Middle frontal gyrus (tissue), 1 donor: Measurements from ENCODE around the gene GSTCD.
"Not testable (repeated sequence)": the region's sequence is repeated elsewhere in the genome, so short reads cannot be mapped to it uniquely, and the experiment has no call there.

Experiments used
- DNase-seq: peaks from one replicate; pipeline ENCODE4 v3.0.0-alpha.2; 2015; ENCODE audit warnings: low spot score; ENCODE audit errors: extremely low spot score

Gene GSTCD

GRCh38 chr4:105715692-105716278 is 7.2 kb downstream of the GSTCD start:
- peak; percentile 29 for DNase-seq

DNA sequence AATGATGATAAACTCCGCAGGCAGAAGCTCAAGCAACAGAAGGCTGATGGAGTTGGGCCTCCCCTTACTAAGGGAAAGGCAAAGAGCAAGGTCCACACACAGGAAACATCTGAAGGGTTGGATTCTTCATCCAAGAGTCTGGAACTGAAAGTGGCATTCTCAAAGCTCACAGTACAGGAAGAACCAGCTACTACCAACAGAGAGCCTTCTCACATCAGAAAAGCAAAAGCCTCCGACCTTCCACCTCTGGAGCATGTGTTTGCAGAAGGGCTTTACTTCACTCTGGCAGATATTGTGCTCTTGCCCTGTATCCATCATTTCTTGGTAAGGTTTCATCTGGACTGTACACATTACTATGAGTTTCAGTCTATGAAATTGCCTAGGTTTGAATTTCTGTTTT is 10.6 kb downstream of the GSTCD start:
- DNase-seq, result no peak

- DNase-seq, result no peak
These were observed 17.0 kb downstream of the GSTCD start for GRCh38 chr4:105725623-105726022.

GRCh38 chr4:105729895-105730294 is 21.3 kb downstream of the GSTCD start:
- DNase-seq, result not testable (repeated sequence)

GRCh38 chr4:105735217-105735616 is 26.6 kb downstream of the GSTCD start:
- DNase-seq, result not testable (repeated sequence)

- DNase-seq, result no peak
These were observed 33.0 kb downstream of the GSTCD start for GRCh38 chr4:105741548-105741947.

DNA sequence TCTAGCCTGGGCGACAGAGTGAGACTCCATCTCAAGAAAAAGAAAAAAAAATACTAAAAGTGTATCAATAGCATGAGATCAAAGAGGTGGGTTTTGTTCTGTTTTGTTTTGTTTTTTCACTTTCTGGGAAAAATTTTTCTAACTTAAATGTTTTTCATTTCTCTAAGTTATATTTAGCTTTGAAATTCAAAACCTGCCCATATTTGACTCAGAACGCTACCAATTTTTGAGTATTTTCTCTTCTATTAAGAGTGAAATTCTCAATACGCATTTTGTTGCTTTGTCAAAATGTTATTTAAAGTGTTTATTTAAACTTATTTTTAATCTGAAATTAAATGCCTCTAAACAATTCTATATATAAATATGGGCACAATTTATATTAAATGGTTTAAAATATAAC is 39.6 kb downstream of the GSTCD start:
- no peak for DNase-seq

DNA sequence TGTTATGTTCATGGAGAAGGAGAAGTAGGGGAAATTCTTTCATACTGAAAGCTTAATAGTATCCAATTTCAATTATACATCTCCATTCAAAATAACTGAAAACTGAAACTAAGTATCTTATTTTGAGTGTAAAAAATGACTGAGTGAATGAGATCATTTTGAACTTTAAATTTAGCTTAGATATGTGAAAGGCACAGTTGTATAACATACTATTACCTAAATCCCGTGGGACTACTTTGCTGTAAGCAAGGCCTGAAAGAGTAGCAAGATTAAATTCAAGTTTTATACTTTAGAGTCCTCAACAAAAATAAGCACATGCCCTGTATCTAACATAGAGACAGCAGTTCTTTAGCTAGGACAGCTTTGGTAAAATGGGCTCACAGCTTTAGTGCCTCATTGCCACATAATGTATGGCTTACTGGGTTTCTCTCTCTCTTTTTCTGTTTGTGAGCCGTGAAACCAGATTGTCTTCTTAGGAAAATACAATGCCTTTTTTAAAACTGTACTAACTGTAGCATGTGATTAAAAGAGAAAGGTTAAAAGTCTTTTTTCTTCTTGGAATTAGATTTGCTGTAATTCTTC is 43.2 kb downstream of the GSTCD start:
- DNase-seq, result no peak

- DNase-seq, result no peak
These were observed 44.8 kb downstream of the GSTCD start for GRCh38 chr4:105753361-105753760.

DNA sequence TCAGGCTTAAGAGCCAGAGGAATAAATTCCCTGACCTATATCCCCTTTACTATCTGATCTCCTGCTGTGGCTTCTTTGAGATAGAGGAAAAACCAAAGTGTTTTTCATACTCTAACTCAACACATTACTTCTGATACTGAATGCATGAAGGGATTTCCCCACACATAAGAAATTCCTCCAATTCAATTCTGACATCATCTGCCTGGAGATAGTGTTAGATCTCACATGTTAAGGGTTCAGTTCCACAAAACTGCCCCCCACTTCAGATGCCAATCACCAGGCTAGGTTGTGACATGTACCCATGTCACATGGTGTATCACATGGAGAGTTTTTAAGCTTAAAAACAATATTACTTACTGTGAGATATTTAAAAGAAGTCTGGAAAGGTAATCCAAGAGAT is 46.8 kb downstream of the GSTCD start:
- no peak for DNase-seq

DNA sequence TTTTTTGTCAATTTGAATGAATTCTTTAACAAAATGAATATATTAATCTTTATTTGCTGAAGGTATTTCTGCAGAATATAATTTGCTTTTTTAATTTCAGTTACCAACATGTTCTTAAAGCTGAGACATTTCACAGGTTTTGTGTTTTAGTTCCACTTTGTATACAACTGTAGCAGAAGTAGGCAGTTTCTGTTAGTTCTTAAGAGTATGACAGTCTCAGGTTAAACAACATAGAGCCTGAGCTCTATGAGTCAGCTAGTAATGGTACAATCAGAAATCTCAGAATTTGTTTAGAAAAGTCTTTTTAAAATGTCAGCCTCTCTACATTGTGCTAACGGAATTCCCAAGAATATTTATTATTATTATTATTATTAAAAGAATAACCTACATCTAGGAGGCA is 50.4 kb downstream of the GSTCD start:
- no peak for DNase-seq

- no peak for DNase-seq
These were observed 57.3 kb downstream of the GSTCD start for GRCh38 chr4:105765690-105766407.

DNA sequence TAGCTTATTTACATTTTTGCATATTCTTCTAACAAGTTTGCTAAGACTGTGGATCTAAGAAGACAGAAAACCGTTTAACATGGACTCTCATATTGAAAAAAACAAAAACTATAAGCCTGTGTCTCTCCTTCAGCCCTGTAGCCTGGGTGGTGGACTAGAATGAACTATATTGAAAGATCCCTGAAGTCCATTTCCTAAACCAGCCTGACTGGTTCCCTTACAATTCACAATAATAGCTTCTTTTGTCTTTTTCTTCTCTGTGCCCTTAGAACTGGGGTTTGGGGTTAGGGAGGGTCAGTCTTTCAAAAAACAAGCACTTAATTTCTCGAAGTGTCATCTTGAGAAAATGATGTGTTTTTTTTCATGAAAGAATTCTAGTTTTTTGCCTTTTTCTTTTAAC is 59.0 kb downstream of the GSTCD start:
- no peak for DNase-seq

DNA sequence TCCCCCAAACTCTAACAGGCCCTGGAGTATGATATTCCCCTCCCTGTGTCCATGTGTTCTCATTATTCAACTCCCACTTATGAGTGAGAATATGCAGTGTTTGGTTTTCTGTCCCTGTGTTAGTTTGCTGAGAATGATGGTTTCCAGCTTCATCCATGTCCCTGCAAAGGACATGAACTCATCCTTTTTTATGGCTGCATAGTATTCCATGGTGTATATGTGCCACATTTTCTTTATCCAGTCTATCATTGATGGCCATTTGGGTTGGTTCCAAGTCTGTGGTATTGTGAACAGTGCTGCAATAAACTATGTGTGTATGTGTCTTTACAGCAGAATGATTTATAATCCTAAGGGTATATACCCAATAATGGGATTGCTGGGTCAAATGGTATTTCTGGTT is 61.9 kb downstream of the GSTCD start:
- not testable (repeated sequence) for DNase-seq

DNA sequence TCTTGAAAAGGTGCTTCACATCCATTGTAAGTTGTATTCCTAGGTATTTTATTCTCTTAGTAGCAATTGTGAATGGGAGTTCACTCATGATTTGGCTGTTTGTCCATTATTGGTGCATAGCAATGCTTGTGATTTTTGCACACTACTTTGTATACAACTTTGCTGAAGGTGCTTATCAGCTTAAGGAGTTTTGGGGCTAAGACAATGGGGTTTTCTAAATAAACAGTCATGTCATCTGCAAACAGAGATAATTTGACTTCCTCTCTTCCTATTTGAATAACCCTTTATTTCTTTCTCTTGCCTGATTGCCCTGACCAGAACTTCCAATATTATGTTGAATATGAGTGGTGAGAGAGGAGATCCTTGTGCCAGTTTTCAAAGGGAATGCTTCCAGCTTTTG is 63.5 kb downstream of the GSTCD start:
- not testable (repeated sequence) for DNase-seq

GRCh38 chr4:105775760-105776415 is 67.3 kb downstream of the GSTCD start:
- DNase-seq, result not testable (repeated sequence)

GRCh38 chr4:105780176-105780575 is 71.6 kb downstream of the GSTCD start:
- no peak for DNase-seq

DNA sequence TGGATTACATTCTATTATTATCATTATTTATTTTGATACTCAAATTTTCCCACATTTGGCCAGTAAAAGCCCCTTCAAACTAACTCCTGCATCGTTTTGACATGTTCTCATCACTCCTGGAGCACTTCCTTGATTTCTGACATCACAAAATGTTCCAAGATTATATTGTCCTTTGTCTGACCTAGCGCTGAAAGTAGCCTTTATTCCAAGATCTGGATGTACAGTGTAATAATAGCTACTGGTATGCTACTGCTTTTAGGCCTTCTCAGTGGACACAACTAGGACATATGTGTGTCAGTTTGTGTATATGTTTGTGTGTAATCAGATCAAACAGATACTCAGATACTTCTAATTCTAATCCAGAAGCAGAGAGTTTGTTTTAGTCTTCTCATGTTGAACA is 76.2 kb downstream of the GSTCD start:
- no peak for DNase-seq

- DNase-seq, result no peak
These were observed 77.2 kb downstream of the GSTCD start for GRCh38 chr4:105785792-105786191.

- no peak for DNase-seq
These were observed 78.2 kb downstream of the GSTCD start for GRCh38 chr4:105786748-105787147.

DNA sequence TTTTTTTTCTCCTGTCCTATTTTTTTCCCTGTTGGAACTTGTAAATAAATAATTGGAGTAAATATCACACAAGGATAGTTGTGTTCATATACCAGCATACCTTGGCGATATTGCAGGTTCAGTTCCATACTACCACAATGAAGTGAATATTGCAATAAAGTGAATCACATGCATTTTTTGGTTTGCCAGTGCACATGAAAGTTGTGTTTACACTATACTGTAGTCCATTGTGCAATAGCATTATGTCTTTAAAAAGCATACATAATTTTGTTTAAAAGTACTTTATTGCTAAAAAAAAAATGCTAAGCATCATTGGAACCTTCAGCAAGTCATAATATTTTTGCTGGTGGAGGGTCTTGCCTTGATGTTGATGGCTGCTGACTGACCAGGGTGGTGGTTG is 88.6 kb downstream of the GSTCD start:
- no peak for DNase-seq

DNA sequence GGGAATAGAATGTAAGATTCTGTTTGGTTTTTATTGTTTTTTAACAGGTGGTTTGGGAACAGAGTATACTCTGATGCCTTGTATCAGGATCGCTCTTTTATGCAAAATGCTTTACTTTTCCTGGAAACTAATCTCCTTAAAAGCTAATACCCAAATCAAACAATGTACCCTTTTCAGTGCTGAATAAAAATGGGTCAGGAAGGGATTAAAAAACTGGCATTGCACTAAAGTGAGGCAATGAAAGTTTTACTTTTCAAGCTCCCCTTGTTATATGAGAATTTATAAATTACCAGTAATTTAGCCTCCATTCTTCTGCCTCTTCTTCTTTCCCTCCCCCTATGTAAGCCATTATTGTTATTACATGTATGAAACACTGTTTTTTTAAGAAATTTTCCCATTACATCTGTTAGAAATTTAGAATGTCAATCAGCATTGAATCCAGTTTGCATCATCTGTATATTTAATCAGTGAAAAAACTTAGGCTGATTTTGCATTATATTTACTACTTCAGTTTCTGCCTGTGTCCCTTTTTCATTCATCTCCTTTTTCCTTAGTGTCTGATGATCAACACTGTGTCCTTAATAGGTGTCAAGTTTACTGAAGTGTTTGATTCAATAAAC is 97.0 kb downstream of the GSTCD start:
- no peak for DNase-seq
